ENCODE results near the gene GRHPR.
A peak's percentile ranks its signal among the peaks of the same experiment; 100 is the strongest.
"Not testable (repeated sequence)": the region's sequence is repeated elsewhere in the genome, so short reads cannot be mapped to it uniquely, and the experiment has no call there.

GRHPR gene

GRCh38 chr9:37451628-37452027 is 29.1 kb downstream of the GRHPR start:
- no peak for DNase-seq

- DNase-seq: no peak
Observed at GRCh38 chr9:37452611-37453010, 30.1 kb downstream of the GRHPR start.

DNA sequence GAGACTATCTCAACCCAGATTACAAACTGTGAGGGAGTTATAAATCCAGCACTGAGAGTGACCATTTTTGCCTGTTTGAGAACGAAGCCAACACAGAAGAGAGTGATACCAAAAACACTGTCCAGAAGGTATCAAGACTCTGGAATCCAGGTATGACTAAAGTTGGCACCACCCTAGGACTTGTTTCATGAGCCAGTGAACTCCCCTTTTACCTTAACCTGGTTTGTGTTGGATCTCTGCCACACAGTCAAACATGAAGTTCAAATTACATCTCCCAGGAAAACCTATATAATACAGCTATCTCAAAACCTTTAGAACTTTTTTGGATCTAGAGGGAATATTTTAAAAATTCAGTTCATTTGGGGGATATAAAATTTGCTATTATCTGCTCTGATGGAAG is 31.3 kb downstream of the GRHPR start:
- DNase-seq: no peak

DNA sequence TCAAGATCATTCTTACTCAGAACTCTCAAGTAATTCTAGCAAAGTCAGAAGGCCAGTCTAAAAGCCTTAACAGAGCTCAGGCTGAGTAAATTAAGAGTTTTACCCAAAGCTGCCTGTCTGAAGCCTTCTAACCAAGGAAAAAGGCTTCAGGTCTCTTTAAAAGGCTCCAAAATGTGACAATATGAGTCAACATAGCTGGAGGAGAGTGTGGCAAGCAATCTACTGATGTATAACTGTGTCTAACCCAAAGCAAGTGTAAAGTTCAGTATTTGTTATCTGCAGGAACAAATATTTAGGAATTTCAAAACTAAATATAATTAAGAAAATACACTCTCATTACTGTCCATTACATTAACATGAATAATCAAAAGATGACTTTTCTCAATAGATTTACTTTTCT is 31.7 kb downstream of the GRHPR start:
- DNase-seq: no peak

- DNase-seq: no peak
Observed at GRCh38 chr9:37455884-37456647, 33.6 kb downstream of the GRHPR start.

GRCh38 chr9:37456817-37457216 is 34.3 kb downstream of the GRHPR start:
- no peak for DNase-seq

DNA sequence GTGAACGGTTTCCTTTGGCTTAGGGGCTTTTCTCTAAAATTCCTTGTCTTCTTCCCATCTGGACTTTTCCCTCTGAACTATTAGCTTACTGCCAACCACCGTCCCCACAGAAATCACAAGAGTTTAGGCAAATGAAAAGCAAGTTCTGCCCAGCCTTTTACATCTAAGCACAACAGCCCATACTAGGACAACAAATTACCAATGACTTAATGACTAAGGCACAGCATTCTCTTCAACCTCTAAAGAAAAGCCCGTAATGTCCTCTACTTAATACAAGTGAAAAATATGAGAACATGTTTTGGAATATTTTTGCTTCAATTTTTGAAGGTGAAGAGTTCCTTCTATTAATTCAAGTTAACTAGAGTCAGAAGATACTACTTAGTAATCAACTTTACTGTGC is 41.5 kb downstream of the GRHPR start:
- no peak for DNase-seq

GRCh38 chr9:37464426-37465248 is 42.1 kb downstream of the GRHPR start:
- peak; percentile 63 to 79 (median 67) for DNase-seq

- DNase-seq: peak; percentile 99 to 100 (median 99)
Observed at GRCh38 chr9:37465249-37466036, 42.9 kb downstream of the GRHPR start, which contains the start of gene ZBTB5. Gene ZBTB5, minus strand, starts transcription at chr9:37465450. Its CDS starts 22,899 bp downstream, at chr9:37442551.

DNA sequence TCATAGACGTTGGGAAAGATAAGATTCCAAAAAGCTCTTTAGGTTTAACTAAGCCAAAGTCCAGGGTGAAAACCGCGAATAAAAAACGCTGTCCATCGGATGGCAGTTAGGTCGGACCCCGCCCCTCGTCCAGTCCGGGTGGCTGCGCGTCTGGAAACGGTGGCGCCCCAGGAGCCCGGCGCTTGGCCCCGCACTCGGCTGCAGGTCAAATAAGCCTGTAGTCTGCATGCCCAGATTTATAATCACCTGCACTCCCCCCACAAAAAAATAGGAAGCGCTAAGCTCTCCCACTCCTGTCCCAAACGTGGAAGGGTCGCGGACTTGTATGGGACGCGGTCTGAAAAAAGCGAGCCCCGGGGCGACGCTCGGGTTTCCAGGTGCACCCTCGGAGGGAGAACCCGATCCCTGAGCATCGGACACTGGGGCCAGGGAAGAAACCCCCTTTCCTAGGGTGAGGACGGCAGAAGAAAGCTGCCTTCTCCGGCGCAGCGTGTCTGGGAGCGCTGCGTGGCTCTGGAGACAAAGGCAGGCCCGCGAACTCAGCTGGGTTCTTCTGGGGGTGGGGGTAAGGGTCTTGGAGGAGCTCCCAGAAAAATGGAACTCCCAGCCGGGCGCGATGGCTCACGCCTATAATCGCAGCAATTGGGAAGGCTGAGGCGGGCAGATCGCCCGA is 43.7 kb downstream of the GRHPR start:
- peak; percentile 63 to 69 (median 65) for DNase-seq

DNA sequence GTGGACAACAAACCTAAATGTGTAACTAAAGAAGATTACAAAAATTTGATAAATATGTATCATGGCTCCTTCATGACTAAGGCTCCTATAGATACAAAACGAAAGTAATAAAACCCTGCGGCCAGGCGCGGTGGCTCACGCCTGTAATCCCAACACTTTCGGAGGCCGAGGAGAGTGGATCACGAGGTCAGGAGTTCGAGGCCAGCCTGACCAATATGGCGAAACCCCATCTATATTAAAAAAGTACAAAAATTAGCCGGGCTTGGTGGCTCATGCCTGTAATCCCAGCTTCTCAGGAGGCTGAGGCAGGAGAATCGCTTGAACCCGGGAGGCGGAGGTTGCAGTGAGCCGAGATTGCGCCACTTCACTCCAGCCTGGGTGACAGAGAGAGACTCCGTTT is 45.0 kb downstream of the GRHPR start:
- not testable (repeated sequence) for DNase-seq

DNA sequence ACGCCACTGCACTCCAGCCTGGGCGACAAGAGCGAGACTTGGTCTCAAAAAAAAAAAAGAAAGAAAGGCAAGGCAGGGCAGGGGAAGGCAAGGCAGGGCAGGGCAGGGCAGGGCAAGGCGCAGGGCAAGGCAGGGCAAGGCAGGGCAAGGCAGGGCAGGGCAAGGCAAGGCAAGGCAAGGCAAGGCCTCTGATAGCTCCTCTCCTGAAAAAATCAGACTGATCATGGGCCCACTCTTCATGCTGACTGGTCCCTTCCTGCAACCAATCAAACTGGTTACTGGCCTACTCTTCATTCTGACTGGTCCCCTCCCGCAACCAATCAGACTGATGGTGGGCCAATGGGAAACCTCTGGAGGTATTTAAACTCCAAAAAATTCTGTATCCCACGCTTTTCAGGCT is 46.1 kb downstream of the GRHPR start:
- DNase-seq: no peak

DNA sequence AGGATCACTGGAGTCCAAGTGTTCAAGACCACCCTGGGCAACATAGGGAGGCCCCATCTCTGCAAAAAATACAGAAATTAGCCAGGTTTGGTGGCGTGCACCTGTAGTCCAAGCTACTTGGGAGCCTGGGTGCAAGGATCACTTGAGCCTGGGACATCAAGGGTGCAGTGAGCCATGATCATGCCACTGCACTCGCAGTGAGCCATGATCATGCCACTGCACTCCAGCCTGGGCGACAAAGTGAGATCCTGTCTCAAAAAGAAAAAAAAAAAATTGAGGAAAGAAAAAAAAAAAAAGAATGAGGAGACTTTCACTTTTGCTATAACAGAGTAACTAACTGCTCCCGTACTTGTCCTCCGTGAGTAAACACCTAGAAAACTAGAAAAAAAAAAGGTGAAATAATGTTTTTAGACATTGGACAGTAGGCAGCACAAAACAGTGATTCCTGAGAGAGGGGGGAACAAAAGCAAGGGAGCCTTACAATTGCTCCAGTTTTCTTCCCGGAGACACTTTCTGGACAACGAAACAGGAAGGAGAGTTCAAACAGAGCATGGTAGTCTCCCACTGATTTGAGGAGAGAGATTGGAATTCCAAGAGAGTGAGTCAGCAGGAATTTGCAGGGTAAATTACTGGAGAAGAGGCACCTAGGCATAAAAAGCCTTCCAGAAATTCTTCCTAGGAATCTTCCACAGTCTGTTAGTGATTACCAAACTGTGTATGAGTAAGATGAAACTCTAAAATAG is 49.6 kb downstream of the GRHPR start:
- DNase-seq: peak in 1 of 4 experiments; percentile 36

DNA sequence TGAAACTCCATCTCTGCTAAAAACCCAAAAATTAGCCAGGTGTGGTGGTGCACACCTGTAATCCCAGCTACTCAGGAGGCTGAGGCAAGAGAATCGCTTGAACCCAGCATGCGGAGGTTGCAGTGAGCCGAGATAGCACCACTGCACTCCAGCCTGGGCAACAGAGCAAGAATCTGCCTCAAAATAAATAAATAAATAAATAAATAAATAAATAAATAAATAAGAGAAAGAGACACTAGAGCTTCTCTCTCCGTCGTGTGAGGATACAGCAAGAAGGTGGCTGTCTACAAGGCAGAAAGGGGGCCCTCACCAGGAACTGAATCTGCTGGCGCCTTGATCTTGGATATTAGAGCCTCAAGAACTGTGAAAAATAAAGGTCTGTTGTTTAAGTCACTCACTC is 51.5 kb downstream of the GRHPR start:
- not testable (repeated sequence) for DNase-seq

DNA sequence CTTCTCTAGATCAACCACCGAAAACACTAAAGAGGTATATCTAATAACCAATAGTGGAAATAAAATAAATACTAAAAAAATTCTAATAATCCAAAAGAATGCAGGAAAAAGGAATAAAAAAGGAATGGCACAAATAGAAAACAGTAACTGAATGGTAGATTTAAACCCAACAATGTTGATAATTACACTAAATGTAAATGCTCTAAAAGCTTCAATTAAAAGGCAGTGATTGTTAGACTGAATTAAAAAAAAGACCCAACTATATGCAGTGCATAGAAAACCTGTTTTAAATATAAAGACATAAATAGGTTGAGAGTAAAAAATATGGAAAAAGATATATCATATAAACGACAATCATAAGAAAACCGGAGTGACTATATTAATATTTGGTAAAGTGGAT is 51.9 kb downstream of the GRHPR start:
- DNase-seq: no peak

- no peak for DNase-seq
Observed at GRCh38 chr9:37476930-37477329, 54.4 kb downstream of the GRHPR start.

DNA sequence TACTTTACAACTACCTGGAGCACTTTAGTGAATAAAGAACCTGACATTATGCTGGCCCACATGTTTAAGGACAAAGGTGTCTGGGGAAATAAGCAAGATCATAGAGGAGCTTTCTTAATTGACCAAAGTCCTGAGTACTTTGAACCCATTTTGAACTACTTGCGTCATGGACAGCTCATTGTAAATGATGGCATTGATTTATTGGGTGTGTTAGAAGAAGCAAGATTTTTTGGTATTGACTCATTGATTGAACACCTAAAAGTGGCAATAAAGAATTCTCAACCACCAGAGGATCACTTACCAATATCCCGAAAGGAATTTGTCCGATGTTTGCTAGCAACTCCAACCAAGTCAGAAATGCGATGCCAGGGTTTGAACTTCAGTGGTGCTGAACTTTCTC is 54.9 kb downstream of the GRHPR start:
- not testable (repeated sequence) for DNase-seq

- not testable (repeated sequence) for DNase-seq
Observed at GRCh38 chr9:37477987-37478619, 55.6 kb downstream of the GRHPR start.

DNA sequence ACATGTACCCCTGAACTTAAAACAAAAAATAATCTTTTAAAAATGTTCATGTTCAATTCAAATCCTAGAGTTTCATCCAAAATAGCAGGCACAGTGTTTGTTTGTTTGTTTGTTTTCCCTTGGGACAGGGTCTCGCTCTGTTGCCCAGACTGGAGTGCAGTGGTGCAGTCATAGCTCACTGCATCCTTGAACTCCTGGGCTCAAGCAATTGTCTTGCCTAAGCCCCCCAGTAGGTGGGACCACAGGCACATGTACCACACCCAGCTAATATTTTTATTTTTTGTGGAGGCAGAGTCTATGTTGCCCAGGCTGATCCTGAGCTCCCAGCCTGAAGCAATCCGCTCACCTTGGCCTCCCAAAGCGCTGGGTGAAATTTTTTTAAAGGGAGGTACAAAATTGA is 58.3 kb downstream of the GRHPR start:
- no peak for DNase-seq

DNA sequence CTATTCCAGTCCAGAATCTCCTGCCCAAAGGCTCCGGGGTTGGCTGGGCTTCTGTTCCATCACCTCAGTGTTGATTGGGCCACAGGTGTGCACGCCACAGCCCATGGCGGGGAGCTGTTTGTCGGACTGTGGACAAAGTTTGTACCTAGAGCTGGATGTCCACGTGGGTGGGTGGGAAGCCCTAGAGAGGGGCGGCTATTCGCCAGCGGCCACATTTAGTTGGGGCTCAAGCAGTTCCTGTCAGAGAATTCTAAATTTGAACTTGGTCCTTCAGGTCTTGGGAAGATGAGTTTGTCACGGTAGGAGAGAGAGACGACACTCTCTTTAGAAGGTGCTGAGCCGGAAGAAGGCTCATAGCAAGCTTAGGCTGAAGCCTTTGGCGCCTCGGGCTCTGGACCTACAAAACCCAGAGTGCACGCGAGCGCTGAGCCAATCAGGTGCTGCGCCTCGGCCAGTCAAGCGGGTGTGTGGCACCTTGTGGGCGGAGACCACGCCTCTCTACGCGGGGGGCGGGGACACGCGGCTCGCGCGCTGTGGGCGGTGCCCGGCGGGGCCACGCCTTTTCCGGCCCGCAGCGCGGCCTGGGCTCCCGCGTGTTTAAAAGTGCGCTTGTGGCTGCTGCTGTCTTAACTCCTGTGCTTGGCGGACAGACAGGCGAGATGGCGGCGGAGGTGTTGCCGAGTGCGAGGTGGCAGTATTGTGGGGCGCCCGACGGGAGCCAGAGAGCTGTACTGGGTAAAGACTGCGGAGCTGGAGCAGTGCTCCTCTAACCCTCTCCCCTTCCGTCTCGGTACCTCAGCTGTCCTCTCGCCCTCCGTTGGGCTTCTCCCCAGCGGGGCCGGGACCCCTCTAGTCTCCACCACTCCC is 63.1 kb downstream of the GRHPR start, which contains the start of gene POLR1E:
Gene POLR1E (plus strand): TSS at position 560 of the 867 bp plus-strand sequence. CDS start 100 bp downstream, at position 660.
- peak; percentile 97 to 98 (median 98) for DNase-seq

All from suppressor macrophage (primary cell).